Measurements from ENCODE around the gene QSER1.

- TF ChIP-seq CTCF (optimal IDR thresholded peaks at IDR 0.05 in 1 of 3, IDR thresholded peaks at IDR 0.05 in 1 of 3, conservative IDR thresholded peaks at IDR 0.05 in 1 of 3; ENCODE audit: extremely low read depth in 1 of 3, insufficient read depth in 2 of 3, low read length in 3 of 3) (no peak), EZH2 (IDR thresholded peaks at IDR 0.05; ENCODE audit: low read length) (no peak)
Observed at GRCh38 chr11:32947978-32948377, 55.4 kb downstream of the QSER1 start.

Measured in keratinocyte (primary cell).